ENCODE measurements around the gene COL8A2. TPM values are rescaled to one million over a fixed set of nuclear protein-coding genes. Genes with fewer than 3 reads are reported as not detected.

Gene COL8A2
- total RNA-seq, 6 experiments from 2014 or later: 0.18 to 0.74 (median 0.52) TPM

- 44% methylated on average over 2 of the region's 7 CpGs for WGBS (ENCODE audit: insufficient coverage, low coverage, low lambda C conversion rate, missing lambda C conversion rate)
- H3K4me3 ChIP-seq: no peak overlapping the region
- H3K36me3 ChIP-seq: peaks cover 4 to 30% (median 10%) of the 10 kb centered on the region in 4 donors
- peak; percentile 40 to 53 (median 48) for TF ChIP-seq CTCF (IDR thresholded peaks at IDR 0.05)
- no peak for TF ChIP-seq POLR2A (IDR thresholded peaks at IDR 0.05)
- H3K27me3 ChIP-seq: no peaks in the 10 kb centered on the region
- intact Hi-C loops (cut with DNase I): no loop called here
- DNase-seq: no peak
- peak; percentile 60 to 70 (median 68) for ATAC-seq
- H3K4me1 ChIP-seq: no peaks in the 10 kb centered on the region
- H3K9me3 ChIP-seq: no peaks in the 10 kb centered on the region
- no peak overlapping the region for H3K27ac ChIP-seq
Measured at GRCh38 chr1:36134505-36135329, 9.7 kb upstream of the COL8A2 start.

GRCh38 chr1:36134031-36134430 lies 9.0 kb upstream of the COL8A2 start:
- H3K27me3 ChIP-seq: no peaks in the 10 kb centered on the region
- no peak overlapping the region for H3K27ac ChIP-seq
- no peak for ATAC-seq
- no peak for TF ChIP-seq CTCF (IDR thresholded peaks at IDR 0.05)
- no peak for TF ChIP-seq POLR2A (IDR thresholded peaks at IDR 0.05)
- 75% methylated on average over 2 of the region's 6 CpGs for WGBS (ENCODE audit: insufficient coverage, low coverage, low lambda C conversion rate, missing lambda C conversion rate)
- H3K36me3 ChIP-seq: peaks cover 0 to 24% (median 8%) of the 10 kb centered on the region in 4 donors
- H3K4me1 ChIP-seq: no peaks in the 10 kb centered on the region
- DNase-seq: no peak
- no peak overlapping the region for H3K4me3 ChIP-seq
- intact Hi-C loops (cut with DNase I): no loop called here
- no peaks in the 10 kb centered on the region for H3K9me3 ChIP-seq

- no peaks in the 10 kb centered on the region for H3K4me1 ChIP-seq
- no peak overlapping the region for H3K27ac ChIP-seq
- 78% methylated on average over 3 of the region's 3 CpGs for WGBS (ENCODE audit: insufficient coverage, low coverage, low lambda C conversion rate, missing lambda C conversion rate)
- ATAC-seq: peak in 2 of 4 donors; percentile 17 to 44
- H3K4me3 ChIP-seq: no peak overlapping the region
- DNase-seq: no peak
- TF ChIP-seq CTCF (IDR thresholded peaks at IDR 0.05): no peak
- TF ChIP-seq POLR2A (IDR thresholded peaks at IDR 0.05): no peak
- peaks cover 0 to 20% (median 8%) of the 10 kb centered on the region in 4 donors for H3K36me3 ChIP-seq
- no peaks in the 10 kb centered on the region for H3K9me3 ChIP-seq
- intact Hi-C loops (cut with DNase I): no loop called here
- H3K27me3 ChIP-seq: no peaks in the 10 kb centered on the region
Measured at GRCh38 chr1:36133484-36133883, 8.5 kb upstream of the COL8A2 start.

- Histone ChIP-seq H3K27me3 (no peaks in the 10 kb centered on the region), H3K36me3 (peaks cover 0 to 6% (median under 1%) of the 10 kb centered on the region in 4 donors), H3K27ac (no peak overlapping the region), H3K4me1 (no peaks in the 10 kb centered on the region), H3K9me3 (no peaks in the 10 kb centered on the region), H3K4me3 (no peak overlapping the region)
- WGBS (ENCODE audit: insufficient coverage, low coverage, low lambda C conversion rate, missing lambda C conversion rate): 77% methylated on average over 3 of the region's 3 CpGs
- DNase-seq (no peak), ATAC-seq (no peak)
- intact Hi-C loops (cut with DNase I): no loop called here
- no peak for TF ChIP-seq CTCF (IDR thresholded peaks at IDR 0.05)
- no peak for TF ChIP-seq POLR2A (IDR thresholded peaks at IDR 0.05)
Measured at GRCh38 chr1:36132029-36132428, 7.0 kb upstream of the COL8A2 start.

Data from right lobe of liver (tissue), 6 donors.